Dermis microvascular lymphatic vessel endothelial cell (primary cell): ENCODE results near the gene SLC39A11. TPM values are rescaled to one million over a fixed set of nuclear protein-coding genes. Genes with fewer than 3 reads are reported as not detected.

Source experiments
- DNase-seq, 2 donors: peaks; one replicate each; pipeline versions ENCODE4 v3.0.0 to v3.0.0-alpha.2; 2010; ENCODE audit warnings: low read depth in 2 of 2
- total RNA-seq: library from RNA; depleted of rRNA; stranded (reverse); fragments of >200 nt; gene quantifications from 2 replicates; pipeline ENCODE4 v1.2.1, GENCODE V29; 2014

The SLC39A11 gene
- total RNA-seq, 1 donor from 2014 or later: 7.2 TPM

DNA sequence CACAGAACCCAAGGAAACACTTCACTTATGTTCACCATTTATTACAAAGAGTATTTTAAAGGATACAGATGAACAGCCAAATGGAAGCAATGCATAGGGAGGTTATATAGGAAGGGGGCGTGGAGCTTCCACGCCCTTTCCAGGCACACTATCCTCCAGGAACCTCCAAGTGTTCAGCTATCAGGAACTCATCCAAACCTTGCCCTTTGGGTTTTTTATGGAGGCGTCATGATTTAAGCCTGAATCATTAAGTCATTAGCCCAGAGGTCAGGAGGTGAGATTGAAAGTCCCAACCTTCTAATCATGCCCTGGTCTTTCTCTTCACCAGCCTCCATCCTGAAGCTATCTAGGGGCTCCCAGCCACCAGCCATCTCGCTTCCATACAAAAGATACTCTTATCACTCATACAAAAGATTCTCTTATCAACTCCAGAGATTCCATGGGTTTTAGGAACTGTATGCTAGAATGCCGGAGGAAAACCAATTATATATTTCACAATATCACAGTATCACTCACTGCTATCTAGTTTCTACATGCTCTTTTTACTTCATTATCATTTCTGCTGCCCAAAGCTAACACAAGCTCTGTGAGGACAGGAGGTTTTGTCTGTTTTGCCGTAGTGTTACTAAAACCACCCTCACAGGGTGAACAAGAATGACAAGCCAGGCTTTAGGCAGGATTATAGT lies 213.4 kb downstream of the SLC39A11 start:
- DNase-seq: no peak

DNA sequence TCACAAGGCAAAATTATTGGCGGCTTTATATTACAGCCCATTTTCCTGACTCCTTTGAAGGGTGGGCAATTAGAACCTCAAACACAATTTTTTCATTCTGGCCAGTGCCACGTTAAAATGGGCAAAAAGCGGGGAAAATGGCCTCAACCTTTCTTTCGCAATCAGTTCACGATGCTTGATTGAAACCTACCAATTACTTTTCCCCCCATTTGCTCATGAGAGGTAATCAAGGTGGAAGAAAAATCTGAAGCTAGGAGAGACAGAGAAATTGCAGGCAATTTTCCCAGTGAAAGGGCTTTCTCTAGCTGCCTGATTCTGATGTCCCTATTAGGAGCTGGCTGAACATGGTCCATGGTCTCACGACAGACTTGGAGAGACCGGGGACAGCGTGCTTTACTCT lies 215.1 kb downstream of the SLC39A11 start:
- DNase-seq: no peak

DNA sequence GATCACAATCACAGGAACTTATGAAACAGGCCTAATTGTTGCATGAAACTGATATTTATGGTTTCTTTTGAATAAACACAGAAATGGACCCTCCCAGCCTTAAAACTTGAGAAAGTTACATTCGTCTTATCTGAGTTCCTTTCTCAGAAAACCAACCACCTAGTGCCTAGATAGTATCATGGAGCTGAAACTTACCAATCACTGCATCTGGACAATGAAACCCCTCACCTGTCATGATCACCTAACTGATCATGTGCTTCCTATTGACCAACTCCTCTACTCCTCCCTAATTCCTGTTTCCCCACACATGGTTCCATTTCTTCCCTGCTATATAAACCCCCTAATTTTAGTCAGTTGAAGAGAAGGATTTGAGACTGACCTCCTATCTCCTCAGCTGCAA lies 216.1 kb downstream of the SLC39A11 start:
- no peak for DNase-seq

DNA sequence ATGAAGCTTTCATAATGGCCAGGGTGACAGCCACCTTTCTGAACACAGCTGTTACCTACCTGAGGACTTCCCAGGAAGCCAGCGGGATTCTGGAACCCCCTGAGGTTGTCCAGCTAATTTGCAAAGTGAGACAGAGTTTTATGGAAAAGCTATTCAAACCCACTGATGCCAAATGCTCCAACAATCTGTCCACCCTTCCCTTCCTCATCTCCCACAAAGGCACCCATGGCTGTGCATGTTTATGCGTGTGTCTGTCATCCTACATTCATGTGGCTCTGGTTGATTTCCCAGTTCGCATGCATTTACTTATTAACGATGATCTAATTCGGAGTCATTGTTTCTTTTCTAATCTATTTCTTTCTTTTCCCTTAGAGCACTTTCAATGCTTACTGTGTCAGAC lies 217.1 kb downstream of the SLC39A11 start:
- DNase-seq: no peak

DNA sequence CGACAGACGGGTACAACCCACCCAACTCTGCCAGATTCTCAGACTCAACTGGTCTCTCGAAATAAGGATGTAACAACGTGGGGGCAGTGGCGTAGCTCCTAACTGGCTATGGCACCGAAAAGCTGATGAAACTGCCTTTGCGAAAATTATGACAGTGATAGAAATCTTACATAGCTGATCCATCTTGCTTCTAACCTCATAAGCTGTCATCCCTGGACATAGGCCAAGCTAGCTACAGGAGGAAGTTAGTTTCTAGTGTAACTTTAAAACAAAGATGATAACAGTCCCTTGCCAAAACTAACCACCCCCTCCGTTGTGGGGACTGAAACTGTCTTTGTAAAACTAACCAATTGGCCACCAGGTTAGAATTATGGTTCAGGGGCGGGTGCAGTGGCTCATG lies 220.1 kb downstream of the SLC39A11 start:
- no peak for DNase-seq

DNA sequence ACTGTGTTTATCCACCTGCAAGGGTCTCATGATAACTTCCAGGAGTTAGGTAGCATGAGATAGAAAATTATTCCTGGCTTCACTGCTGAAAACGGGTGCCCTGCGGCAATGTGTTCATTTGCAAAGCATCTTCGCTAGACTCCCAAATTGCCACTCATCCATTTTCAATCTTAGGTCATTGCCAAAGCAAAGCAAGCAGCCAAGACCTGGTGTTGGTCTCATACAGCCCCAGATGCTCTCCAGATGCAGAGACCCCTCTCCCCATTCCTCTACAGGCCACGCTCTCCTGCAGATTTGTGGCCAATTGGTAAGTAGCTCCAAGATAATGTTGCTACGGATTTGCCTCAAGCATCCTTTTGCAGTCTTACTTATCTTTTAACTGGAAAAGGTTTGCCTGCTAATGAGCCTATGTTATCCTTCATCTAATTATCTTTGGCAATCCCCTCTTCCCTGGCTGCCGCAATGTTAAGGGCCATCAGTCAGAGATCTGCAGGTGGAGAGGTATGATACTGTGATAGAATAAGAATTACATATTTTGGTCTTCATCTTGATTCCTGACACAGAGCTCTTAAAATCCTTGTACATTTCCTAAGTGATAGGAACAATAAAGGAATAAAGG lies 222.0 kb downstream of the SLC39A11 start:
- no peak for DNase-seq

DNA sequence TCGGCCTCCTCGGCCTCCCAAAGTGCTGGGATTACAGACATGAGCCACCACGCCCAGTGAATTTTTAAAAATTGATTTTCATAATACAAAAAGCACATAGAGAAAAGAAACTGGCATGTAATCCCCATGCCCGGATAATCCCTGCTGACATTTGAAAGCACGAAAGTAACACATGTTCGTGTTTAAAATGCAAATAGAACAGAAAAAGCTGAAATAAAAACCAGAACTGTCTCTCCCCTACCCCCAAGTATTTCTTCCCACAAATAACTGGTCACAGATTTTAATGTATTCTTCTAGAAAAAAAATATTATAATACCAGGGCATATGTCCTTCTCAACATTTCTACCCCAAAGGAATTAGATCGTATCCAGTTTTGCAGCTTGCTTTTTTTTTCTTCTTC lies 222.9 kb downstream of the SLC39A11 start:
- no peak for DNase-seq

DNA sequence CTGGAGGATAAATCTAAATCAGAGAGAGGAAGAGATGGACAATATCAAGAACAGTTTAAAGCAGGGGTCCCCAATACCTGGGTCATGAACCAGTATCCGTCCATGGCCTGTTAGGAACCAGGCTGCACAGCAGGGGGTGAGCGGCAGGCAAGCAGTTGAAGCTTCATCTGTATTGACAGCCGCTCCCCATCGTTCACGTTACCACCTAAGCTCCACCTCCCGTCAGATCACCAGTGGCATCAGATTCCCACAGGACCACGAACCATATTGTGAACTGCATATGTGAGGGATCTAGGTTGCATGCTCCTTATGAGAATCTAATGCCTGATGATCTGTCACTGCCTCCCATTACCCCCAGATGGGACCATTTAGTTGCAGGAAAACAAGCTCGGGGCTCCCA lies 226.5 kb downstream of the SLC39A11 start:
- DNase-seq: no peak

DNA sequence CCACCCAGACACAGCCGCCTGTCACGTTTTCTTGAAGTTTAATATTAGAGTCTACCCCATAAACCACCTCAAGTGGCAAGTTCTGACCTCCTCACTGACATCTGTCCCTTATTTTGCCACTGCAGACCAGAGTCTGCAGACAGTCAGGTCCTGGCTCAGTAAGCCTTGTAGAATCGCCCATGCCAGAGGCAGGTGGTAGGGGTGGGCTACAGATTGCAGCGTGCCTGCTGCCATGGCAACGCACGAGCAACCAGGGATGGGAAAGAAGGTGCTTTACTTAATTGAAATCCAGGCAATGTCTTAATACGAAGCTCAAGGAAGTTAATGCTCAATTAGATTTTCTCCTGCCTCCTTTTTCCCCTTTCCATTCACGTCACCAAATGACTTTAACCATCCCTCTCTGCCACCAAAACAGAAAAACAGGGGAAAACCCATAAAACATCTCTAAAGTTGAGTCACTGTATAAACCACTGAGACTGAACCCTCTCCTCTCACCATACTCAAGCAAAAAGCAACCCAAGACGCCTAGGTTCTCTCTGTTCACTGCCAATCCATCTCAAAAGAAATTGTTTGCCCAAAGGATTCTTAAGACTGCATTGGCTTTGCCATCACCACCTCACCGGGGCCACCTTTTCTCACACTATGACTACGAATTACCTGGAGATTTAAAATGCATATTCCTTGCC lies 228.8 kb downstream of the SLC39A11 start:
- no peak for DNase-seq

DNA sequence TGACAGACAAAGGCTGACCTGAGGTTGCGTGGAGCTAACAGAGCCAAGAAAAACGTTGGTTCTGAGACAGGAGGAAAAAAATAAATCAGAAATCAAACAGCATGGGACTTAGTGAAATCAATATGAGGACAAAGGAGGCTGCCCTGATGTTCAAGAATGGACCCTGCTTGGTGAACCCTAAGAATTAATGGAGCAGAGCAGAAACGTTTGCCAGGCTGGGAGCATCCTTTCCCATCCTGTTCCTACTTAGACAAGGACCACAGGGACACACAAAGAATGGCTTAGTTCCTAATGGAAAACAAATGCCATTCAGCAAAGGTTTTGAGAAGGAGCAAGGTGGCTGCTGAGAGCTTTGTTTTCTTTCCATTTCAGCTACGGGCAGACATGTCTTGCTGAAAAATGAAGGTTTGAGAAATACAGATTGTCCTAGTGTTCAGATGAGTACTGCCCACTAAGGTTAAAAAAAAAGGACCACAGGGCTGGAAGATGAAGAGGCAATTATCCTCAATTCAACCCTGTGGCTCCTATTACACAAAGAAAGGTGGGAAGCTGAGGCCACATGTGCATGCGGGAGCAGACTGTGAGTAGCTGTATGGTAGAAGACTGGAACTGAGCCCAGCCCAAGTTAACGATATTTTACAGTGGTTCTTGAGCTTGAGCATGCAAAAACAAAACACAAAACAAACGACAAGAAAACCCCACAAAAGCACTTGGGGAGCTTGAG lies 230.1 kb downstream of the SLC39A11 start:
- no peak for DNase-seq

DNA sequence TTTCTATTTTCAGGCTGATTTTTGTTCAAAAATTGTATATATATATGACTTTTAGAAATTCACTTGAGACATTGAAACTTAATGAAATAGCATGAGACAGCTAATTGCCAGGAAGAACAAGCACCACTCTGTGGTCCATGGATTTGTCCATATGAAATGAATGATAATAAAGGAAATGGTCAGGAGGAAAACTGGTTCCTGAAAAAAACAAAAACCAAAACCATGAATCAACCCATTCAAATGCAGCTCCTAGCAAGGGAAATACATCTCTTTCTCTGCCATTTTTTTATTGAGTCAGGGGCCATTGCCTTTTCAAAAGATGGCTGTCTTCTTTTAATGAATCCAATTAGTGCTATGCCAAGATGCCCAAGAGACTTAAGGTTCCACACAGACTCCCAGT lies 230.7 kb downstream of the SLC39A11 start:
- DNase-seq: no peak

DNA sequence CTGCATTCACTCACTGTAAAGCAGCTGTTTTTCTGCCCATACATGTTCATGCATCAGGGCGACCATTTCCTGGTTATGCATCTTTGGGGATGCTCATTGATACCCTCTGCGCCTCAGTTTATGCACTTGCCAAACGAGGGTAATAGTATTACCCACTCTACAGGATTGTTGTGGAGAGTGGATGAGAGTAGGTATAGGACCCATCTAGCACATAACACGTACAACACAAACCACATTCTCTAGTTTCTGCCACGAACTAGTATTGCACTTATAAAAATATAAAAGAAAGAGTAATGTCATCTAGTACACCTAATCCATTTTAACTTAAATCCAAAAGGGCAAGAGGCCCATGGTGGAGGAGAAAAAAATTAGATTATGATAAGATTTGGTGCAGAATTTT lies 231.7 kb downstream of the SLC39A11 start:
- no peak for DNase-seq

DNA sequence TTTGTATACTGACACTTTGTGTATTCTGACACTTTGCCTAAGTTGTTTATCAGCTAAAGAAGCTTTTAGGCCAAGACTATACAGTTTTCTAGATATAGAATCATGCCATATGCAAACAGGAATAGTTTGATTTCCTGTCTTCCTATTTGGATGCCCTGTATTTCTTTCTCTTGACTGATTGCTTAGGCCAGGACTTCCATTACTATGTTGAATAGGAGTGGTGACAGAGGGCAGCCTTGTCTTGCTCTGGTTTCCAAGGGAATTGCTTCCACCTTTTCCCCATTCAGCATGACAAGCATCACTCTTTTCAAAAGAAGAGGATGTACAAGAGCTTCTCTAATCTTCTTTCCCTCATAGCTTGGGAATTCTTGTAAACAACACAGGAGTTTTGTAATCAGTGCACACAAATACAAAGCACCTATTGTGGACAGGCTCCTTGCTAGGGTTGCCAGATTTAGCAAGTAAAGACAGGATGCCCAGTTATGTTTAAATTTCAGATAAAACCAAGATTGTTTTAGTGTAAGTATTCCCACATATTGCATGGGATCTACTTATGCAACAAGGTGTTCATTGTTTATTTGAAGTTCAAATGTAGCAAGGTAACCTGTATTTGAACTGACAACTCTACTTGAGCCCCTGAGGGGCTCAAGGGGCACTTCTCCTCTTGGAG lies 233.5 kb downstream of the SLC39A11 start:
- no peak for DNase-seq

DNA sequence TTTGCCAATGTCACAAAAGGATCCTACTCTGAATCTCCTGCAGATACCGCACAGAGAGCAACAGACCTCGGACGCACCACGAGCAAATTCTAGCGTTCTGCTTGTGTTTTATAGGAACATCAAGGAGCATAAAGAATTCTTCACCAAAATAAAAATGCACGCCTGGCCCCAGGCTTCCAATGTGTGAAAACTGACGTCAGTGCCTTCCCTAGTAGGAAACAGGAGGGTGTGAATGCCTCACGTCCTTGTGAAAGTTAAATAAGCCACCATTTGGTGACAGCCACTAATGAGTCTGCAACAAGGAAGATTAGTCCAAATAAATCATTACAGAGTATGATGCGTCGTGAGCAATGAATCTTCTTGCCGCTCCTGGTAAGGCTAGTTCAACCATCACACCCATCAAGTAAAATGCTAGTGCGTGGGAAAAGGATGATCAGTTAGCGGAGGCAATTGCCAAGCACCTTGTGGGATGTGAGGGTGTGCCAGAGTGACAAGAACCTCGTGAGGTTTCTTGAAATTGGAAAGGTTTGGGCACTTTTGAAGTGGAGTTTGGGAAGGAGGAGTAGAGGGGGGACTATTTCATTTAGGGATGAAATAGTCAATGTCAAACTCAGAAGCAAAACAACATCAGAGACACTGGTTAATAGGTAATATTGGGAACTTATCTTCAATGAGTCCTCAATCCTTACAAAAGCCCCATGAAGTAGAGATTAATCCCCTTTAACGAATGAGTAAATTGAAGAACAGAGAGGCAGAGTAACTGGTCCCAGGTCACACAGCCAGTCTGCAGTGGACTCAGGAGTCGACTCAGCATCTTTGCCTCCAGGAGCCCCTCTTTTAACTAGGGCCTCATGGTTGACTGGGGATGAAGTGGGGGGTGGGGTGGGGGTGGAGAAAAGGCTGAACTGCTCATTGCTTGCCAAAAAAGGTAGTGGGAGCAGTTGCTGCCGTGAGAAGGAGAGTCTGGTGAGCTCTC lies 238.8 kb downstream of the SLC39A11 start:
- DNase-seq: no peak

DNA sequence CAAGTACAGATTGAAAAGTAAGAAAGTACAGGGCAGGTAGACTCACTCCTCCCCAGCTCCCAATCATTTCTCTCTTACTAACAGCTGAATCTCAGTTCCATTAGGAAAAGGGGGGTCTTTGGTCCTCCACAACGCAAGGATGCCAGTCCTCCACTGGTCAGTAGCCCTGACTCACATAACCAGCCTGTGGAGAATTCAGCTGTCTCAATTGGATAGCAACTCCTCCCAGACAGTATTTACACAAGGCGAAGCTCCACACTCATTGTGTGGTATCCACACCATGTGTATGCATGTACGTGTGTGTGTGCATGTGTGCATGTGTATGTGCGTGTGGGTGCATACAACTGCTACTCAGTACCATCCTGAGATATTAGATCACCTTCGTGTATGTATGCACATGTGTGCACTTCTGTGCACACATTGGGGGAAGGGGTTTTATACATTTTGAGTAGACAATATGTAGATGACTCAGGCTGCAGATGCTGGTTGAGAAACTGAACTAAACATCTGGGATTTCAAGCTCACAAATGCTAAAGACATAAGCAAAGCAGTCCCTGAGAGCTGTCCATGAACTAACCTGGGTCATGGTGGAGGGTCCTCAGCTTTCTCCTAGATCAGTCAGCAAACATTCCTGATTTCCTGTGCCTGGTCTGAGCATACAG lies 240.1 kb downstream of the SLC39A11 start:
- DNase-seq: no peak

DNA sequence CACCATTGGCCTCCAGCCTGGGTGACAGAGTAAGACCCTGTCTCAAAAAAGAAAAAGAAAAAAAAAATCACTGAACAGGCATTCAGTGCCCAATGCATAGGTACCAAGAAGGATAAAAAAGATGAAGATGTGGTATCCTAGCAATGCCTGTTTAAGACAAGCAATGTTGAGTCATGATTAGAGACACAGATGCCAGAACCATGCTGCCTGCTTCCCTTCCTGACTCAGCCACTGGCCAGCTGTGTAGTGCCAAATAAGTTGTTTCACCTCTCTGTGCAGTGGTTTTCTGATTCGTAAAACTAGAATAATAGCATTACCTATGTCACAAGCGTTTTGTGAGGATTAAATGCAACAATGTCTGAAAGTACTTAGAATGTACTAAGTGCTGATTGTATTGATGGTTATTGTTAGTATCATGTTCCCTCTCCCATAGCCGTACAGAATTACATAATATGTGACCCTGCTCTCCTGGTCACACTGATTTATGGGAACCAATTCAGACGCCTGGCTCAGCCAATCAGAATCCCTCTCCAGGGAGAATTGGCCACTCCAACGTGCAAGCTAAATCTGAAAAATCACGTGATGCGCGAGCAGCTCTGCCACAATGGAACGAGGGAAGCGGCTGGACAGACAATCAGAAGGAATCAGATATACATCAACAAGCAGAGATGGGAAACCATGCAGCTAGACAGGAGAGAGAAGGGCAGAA lies 241.9 kb downstream of the SLC39A11 start:
- no peak for DNase-seq

DNA sequence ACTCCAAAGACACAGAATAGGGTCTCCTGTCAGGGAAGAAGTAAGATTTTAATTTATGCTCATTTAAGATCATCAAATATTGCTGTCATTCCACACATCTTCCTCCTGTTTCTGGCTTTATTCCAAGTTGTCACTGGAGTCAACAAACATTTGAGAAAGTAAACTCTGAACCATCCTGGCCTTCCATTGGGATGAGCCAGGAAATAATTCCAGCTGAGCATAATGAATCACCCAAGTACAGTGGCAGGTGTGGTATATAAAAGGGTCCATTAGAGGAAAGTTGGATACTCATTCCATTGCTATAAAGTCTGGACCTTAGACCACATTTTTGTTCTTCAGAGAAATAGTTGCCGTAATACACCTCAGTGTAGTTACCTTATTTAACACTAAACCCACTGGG lies 246.1 kb downstream of the SLC39A11 start:
- no peak for DNase-seq

DNA sequence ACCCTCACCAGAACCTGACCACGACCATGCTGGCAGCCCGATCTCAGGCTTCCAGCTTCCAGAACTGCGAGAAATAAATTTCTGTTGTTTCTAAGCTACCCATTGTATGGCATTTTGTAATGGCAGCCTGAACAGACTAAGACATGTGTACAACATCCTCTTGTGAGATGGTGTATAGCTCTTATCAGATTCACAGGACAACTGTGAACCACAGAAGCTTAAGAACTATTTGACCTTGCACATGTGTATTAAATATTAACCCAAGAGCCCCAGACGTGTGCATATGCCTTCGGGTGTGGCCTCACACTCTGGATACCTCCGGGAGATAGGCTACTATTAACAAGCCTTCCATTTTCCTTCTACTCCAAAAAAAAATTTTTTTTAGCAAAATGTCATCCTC lies 248.9 kb downstream of the SLC39A11 start:
- no peak for DNase-seq

DNA sequence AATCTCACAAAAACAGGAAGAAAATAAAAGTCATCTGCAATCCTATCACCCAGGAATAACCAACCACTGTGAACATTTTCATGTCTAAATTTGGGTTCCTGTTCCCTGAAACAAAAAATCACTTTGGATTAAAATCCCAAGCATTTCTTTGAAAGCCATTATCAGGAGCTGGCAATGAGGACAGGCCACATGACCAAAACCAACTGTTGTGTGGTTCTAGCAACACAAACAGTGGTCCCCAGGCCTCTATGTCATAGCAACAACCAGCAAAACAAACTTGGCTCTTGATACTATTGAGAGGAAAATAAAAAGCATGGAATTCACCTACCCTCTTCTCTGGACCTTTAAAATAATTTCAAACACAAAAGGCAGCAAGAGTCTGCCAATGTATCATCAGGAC lies 252.5 kb downstream of the SLC39A11 start:
- DNase-seq: no peak
